Measurements from ENCODE around the gene RPS6KA6.
"Not testable (repeated sequence)": the region's sequence is repeated elsewhere in the genome, so short reads cannot be mapped to it uniquely, and the experiment has no call there.

Gene RPS6KA6

DNA sequence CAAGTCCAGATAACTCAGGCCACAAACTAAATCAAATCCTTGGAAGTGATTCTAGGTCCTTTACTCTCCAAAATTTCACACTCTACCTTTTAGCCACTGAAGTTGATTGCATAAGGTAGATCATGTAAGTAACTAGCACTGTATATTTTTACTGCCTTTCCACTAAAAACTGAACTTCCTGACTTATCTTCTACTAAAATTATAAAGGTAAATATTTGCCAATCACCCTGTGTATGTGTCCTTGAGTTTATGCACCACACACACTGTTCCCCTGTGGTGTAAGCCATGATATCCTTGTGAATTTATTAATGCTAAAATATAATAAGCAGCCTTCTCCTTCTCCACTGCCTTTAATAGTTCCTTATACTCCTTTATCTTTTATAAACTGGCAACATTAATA lies 25.6 kb downstream of the RPS6KA6 start:
- no peak for DNase-seq (ENCODE audit: low spot score)

DNA sequence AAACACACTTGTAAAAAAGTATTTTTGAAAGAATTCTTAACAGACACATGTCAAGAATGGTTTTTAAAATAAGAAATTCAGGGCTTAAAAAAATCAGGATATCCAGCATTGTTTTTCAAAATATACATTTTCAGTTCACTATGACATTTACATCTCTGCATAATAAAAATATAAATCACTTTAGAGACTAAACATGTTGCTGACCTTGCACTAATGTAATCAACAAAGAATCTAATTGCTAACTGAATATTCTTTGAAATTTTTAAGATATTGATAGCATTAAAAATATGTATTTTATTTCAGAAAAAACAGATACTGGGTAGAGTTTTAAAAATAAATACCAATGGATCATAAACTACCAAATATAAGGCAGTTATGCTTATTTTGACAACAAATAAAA lies 26.4 kb downstream of the RPS6KA6 start:
- no peak for DNase-seq (ENCODE audit: low spot score)

DNA sequence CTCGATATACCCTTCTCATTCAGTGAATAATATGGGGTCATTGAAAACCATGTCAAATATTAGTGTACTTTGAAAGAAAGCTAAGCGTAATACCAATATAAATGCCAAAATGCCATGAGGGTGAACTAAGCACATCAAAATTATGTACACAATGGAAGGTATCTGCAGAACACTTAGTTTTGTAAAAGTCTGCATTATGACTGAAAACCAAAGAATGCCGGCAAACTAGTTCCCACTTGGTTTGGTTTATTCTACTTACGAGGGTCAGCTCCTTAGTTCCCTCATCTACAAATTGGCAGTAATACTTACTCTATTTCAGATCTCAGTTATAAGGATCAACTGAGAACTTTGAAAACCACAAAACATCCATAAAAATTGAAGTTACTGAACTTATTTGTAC lies 27.3 kb downstream of the RPS6KA6 start:
- DNase-seq (ENCODE audit: low spot score): no peak

DNA sequence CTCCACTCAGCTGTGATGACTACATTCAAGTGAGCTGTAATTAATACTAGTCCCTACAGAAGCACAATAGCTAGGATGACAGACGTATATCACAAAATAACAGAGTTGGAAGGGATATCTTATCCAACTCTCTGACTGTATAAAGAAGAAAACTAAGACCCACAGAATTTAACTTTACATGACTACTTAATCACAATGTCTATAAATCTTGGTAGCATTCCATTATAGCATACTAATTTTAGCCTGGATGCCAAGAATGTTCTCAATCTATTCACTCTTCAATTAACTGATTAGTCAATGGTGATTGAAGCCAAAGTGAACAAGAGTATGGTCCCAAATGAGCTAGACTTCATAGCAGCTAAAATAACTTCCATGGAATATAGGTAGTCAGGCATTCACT lies 31.2 kb downstream of the RPS6KA6 start:
- DNase-seq (ENCODE audit: low spot score): no peak

DNA sequence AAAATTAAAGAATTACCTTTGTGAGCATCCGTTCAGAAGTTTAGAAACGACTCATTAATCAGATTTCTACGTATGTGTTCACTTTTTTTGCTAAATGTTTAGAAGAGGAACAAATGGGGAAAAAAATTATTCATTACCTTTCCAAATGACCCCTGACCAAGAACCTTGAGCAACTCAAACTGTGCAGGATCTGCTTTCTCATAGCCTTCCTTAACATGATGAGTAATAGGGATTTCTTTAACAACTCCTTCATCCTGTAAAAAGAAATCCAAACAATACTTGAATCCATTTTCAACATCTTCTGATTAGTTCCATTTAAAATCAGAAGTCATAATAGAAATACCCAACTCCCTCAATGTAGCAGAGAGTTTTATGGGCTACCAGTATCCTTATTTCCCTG lies 32.1 kb downstream of the RPS6KA6 start:
- no peak for DNase-seq (ENCODE audit: low spot score)

DNA sequence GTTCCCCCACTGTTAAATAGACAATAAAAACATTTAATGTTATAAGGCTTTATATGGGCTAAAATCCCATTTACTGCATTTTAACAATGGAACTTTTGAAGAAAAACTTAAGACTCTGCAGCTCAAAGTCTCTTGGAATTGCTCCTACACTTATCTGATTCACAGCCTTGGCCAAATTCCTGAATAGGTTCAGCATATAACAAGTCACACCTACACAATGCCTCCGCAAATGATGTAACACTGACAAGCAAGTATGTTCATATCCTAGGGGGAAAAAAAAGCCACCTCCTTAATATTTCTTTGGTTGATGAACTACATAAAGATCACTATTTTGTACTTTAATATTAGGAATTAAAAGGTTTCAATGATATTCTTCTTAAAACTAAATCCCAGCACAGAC lies 34.5 kb downstream of the RPS6KA6 start:
- DNase-seq (ENCODE audit: low spot score): no peak

DNA sequence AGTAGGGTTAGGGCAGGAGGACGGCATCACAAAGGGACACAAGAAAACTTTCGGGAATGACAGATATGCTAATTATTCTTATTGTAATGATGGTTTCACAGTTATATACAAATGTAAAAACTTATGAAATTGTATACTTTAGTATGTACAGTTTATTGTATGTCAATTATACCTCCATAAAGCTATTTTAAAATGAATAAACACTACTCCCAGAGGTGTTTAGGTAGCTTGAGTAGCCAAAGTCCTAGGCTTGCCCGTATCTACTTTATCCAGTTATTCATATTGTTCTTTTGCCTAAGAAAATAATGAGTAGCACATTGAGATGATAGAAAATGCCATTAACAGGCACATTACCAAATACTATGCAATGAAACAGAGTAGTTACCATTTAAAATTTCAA lies 43.0 kb downstream of the RPS6KA6 start:
- no peak for DNase-seq (ENCODE audit: low spot score)

DNA sequence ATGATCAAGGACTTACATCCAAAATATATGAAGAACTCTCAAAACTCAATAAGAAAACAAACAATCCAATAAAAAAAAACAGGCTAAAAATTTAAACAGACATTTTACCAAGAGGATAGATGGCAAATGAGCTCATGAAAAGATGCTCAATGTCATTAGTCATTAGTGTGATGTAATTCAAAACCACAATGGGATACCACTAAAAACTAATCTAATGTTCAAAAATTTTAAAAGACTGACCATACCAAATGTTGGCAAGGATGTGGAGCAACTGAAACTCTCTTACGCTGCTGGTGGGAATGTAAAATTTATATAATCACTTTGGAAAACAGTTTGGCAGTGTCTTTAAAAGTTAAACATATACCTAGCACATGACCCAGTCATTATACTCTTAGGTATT lies 43.7 kb downstream of the RPS6KA6 start:
- no peak for DNase-seq (ENCODE audit: low spot score)

DNA sequence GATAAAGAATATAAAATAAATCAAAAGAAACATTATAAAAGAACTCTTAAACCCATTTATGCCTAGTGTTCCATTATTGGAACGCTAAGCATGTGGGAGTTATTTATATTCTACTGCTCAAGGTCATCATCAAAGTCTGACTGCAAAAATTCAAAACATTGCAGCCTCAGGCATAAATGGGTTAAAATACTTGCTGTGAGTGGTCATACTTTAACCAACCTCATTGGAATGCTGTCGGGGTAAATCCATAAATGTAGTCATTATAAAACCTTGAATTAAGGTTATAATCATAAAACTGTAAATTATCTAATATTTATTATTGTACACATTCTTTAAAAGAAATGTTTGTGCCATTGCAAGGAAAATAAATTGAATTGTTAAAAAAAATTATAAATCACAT lies 55.0 kb downstream of the RPS6KA6 start:
- no peak for DNase-seq (ENCODE audit: low spot score)

DNA sequence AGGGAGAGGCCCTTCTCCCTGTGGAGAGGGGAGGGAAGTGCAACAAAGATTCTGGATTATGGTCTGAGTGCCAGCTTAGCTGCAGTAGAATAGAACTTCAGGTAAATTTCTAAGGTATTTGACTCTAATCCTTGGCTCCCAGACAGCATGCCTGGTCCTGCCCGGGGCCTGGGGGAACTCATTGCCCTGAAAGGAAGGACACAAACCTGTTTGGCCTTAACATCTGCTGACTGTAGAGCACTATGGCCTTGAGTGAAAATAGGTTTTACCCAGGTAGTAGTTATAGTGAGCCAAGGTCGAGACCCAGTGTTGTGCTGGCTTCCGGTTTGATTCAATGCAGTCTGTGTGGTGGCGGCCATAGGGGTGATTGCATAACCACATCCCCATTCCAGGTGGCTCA lies 64.4 kb downstream of the RPS6KA6 start:
- no peak for DNase-seq (ENCODE audit: low spot score)

DNA sequence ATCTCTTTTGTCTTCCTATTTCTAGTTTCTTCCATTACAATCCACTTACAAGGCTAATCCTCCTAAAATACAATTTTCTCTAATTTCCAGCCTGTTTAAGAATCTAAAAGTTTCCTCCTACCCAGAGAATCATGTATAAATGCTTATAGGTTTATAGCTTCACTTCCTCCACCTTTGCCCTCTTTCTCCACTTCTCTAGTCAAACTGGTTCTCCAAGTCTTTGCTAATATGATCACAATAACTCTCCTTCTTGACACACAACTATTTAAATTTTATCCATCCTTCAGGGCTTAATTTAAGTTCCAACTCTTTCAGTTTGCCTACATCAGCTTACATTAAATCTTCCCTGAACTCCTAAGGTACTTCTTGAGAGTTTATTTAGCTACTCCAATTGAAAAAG lies 69.2 kb downstream of the RPS6KA6 start:
- no peak for DNase-seq (ENCODE audit: low spot score)

DNA sequence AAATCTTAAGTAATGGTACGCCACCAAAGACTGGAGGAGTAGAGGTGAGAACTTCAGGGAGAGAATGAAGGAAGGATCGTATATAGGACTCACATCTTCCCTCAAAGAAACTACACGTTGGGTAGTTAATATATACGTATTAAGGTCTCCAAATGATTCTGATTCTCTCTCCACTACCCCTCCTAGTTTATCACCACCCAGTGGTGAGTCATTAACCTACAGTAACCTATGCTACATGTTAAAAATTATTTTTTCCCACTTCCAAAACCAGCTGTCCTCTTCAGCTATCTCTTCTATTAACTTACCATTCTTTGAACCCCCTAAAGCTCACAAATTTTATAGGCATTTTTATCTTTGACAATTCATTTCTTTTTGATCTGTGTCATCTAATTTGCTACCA lies 69.7 kb downstream of the RPS6KA6 start:
- no peak for DNase-seq (ENCODE audit: low spot score)

DNA sequence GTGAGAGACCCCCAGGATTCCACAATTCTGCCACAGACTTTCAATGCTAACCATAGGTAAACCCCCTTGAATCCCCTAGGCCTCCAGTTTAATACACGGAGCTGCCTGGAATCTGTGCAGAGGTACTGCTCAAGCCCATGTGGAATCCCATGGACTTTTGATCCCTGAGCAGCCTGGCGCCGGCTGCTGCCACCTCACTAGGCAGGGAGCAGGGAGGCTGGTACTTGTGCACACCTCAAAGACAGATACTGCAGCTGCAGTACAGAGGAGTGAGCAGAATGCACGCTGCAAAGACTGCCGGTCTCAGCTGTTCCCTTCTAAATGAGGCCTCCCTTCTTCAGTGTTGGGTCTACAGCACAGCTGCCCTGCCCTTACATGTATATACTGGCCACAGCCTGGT lies 79.4 kb downstream of the RPS6KA6 start:
- DNase-seq (ENCODE audit: low spot score): no peak

DNA sequence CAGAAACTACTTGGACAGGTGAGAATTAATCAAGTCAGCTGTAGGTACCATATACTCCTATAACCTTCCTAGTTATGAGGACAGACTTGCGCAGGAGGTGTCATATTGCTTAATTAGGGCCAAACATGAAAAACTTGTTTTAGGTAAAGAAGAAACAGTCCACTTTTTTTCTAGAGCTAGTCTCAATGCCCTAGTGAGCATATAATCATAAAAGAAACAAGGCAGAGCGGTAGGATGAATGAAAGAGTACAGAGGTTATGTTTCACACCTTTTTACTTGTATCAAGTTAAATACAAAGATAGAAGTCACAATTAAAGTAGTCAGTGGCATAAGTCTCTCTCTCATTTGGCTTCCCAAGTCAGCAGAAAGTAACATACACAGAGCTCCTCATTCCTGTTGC lies 88.9 kb downstream of the RPS6KA6 start:
- no peak for DNase-seq (ENCODE audit: low spot score)

DNA sequence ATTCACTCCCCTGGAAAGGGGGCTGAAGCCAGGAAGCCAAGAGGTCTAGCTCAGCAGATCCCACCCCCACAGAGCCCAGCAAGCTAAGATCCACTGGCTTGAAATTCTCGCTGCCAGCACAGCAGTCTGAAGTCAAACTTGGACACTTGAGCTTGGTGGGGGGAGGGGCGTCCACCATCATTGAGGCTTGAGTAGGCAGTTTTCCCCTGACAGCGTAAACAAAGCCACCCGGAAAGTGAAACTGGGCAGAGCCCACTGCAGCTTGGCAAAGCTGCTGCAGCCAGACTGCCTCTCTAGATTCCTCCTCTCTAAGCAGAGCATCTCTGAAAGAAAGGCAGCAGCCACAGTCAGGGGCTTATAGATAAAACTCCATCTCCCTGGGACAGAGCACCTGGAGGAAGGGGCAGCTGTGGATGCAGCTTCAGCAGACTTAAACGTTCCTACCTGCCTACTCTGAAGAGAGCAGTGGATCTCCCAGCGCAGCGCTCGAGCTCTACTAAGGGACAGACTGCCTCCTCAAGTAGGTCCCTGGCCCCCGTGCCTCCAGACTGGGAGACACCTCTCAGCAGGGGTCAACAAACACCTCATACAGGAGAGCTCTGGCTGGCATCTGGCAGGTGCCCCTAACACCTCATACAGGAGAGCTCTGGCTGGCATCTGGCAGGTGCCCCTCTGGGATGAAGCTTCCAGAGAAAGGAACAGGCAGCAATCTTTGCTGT lies 108.4 kb downstream of the RPS6KA6 start:
- DNase-seq (ENCODE audit: low spot score): not testable (repeated sequence)

DNA sequence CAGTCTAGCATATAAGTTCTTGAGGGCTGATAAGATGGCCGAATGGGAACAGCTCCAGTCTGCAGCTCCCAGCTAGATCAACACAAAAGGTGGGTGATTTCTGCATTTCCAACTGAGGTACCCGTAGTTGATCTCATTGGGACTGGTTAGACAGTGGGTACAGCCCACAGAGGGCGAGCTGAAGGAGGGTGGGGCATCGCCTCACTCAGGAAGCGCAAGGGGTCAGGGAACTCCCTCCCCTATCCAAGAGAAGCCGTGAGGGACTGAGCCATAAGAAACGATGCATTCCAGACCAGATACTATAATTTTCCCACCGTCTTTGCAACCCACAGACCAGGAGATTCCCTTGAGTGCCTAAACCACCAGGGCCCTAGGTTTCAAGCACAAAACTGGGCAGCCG lies 109.0 kb downstream of the RPS6KA6 start:
- DNase-seq (ENCODE audit: low spot score): no peak

DNA sequence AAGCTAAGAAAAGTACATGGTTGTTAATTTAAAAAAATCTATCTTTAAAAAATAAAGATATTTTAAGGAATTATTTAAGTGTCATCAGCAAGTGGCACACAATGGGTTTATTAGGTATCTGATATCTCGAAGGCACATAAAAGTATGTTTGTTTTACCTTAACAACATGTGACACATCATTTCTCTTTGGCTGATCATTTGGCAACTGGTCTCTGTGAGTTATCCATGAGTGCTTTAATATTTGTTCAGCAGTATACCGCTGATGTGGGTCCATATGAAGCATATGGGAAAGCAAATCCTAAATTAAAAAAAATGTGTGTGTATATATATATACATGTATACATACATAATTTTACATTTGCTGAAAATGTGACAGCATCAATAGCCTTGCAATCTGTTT lies 123.2 kb downstream of the RPS6KA6 start:
- no peak for DNase-seq (ENCODE audit: low spot score)

DNA sequence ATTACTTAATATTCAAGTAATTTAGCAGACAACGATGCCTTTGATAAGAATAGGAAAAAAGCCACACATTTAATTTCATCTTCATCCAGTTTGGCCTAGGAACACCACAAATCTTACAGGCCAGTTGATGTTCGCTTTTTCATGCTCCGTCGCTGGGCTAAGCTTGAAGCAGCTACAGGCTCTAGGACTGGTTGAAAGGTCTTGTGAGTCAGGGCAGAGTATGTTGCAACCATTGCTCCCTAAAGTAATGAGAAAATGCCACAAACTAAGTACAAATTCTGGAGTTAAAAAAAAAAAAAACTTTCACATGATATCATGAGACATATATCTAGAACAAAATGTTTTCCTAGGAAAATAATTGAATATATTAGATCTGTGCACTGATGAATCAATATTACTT lies 123.8 kb downstream of the RPS6KA6 start:
- no peak for DNase-seq (ENCODE audit: low spot score)

DNA sequence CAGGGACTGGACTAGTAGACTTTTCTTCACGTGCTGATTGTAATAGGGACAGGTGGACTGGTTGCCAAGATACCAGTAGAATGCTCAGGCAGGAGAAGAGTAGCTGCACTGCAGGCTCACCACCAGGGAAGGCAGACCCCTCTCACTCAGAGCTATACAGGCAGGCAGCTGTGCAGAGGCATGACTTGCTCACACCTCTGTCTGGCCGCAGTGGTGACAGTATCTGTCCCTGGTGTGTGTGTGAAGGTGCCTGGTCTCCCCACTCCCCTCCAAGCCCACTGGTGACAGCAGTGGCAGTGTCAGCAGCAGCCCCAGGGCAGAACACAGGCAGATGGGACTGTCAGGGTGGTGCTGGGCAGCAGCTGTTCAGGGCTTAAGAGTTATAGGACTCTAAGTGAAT lies 140.7 kb downstream of the RPS6KA6 start:
- no peak for DNase-seq (ENCODE audit: low spot score)

DNA sequence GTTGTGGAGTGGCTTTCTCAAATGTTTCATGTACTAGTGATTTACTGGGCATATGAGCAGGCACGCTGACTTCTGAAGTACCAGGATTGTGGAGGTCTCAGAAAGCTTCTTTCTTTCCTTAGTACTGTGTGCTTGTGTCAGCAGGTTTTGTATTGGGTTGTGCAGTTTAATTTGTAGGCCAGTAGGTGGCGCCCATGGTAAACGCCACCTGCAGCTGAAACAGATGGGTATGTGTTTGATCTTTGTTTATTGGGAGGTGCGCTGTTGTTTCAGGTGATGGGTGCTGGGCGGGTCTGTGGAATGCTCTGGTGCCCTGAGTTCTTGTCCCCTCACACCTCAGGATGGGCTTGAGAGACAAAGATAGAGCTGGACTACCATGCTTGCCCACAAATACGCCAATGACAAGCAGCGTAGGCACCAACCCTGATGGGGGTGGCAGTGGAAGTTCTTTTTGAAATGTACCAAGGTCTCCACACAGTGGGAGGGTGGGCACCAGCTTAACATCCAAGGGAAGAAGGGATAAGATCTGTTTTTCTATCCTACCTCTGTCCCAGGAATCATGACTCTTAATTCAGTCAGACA lies 141.5 kb downstream of the RPS6KA6 start:
- peak; percentile 20 for DNase-seq (ENCODE audit: low spot score)

DNA sequence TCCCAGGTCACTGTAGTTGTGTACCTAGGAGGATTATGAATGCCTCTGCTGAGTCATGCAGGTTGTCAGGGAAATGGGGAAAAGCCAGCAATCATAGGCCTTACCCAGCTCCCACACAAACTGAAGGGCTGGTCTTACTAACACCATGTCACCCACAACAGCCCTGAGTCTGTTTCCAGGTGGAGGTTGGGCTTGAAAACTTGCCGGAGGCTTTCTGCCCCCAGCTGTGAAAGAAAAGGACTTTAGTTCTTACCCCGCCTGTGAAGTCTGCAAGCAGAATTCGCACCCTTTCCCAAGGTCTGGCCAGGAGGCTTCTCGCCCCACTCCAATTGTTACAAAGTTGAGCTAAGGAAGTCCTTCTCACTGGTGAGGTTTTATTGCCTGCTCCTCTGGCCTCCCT lies 143.9 kb downstream of the RPS6KA6 start:
- no peak for DNase-seq (ENCODE audit: low spot score)

Measured in GM03348 (cell line).